Fibroblast of lung (primary cell): ENCODE data around the gene WNT11. TPM values are rescaled to one million over a fixed set of nuclear protein-coding genes. Genes with fewer than 3 reads are reported as not detected.

ENCODE experiments used
- DNase-seq, 2 donors: peaks; one replicate each; pipeline versions ENCODE4 v3.0.0 to v3.0.0-alpha.2; 2010; ENCODE audit warnings: low read depth in 2 of 2
- H2AFZ ChIP-seq: 2 replicates; pipeline ENCODE4 v1.5.1; 2012; ENCODE audit warnings: low read length, control low read depth, inconsistent platforms
- H3K27ac ChIP-seq: 2 replicates; pipeline ENCODE4 v1.5.1; 2011; ENCODE audit warnings: low read length, control low read depth; ENCODE audit not compliant: insufficient read depth
- H3K27me3 ChIP-seq: 2 replicates; pipeline ENCODE4 v1.5.1; 2011; ENCODE audit warnings: mild to moderate bottlenecking, low read length; ENCODE audit not compliant: control insufficient read depth, insufficient read depth
- H3K36me3 ChIP-seq: 2 replicates; pipeline ENCODE4 v1.5.1; 2011; ENCODE audit warnings: low read length; ENCODE audit not compliant: control insufficient read depth, insufficient read depth
- H3K4me1 ChIP-seq: 2 replicates; pipeline ENCODE4 v1.5.1; 2011; ENCODE audit warnings: low read length; ENCODE audit not compliant: control insufficient read depth, insufficient read depth; ENCODE audit errors: extremely low read depth
- H3K4me2 ChIP-seq: 2 replicates; pipeline ENCODE4 v1.5.1; 2011; ENCODE audit warnings: low read length, control low read depth; ENCODE audit not compliant: insufficient read depth; ENCODE audit errors: extremely low read depth
- H3K4me3 ChIP-seq, 4 experiments: fragments of 200-600 bp in 1 of 4; sonication (generic) in 1 of 4; replicated peaks in 1 of 4; 2 replicates each; pipeline ENCODE4 v1.5.1; 2011 to 2016; ENCODE audit warnings: low read length in 4 of 4, low read depth in 3 of 4, mild to moderate bottlenecking in 3 of 4, control low read depth in 2 of 4, inconsistent platforms in 1 of 4, mixed read lengths in 1 of 4; ENCODE audit not compliant: insufficient read depth in 1 of 4; ENCODE audit errors: control extremely low read depth in 1 of 4
- H3K79me2 ChIP-seq: 2 replicates; pipeline ENCODE4 v1.5.1; 2012; ENCODE audit warnings: mild to moderate bottlenecking, low read length, inconsistent platforms; ENCODE audit not compliant: control insufficient read depth, insufficient read depth
- H3K9ac ChIP-seq: 2 replicates; pipeline ENCODE4 v1.5.1; 2011; ENCODE audit warnings: mild to moderate bottlenecking, low read length, control low read depth; ENCODE audit not compliant: insufficient read depth
- H3K9me3 ChIP-seq: 2 replicates; pipeline ENCODE4 v1.5.1; 2012; ENCODE audit warnings: low read depth, low read length; ENCODE audit not compliant: control insufficient read depth, insufficient read depth
- H4K20me1 ChIP-seq: 2 replicates; pipeline ENCODE4 v1.5.1; 2011; ENCODE audit warnings: low read length; ENCODE audit not compliant: control insufficient read depth, insufficient read depth; ENCODE audit errors: extremely low read depth
- EZH2 ChIP-seq: IDR thresholded peaks from 2 replicates; pipeline ENCODE4 v1.5.1; 2012; ENCODE audit warnings: low read length, control low read depth, mild to moderate bottlenecking; ENCODE audit errors: missing control alignments
- polyA plus RNA-seq, 2 donors: library from polyadenylated mRNA; depleted of rRNA in 1 of 2; stranded (reverse) in 1 of 2; unstranded in 1 of 2; fragments of >200 nt; gene quantifications; 2 replicates each; pipeline ENCODE4 v1.2.1, GENCODE V29; 2011 to 2012; ENCODE audit warnings: missing spikeins in 1 of 2
- total RNA-seq: library from RNA; depleted of rRNA; stranded (reverse); fragments of >200 nt; gene quantifications from 2 replicates; pipeline ENCODE4 v1.2.1, GENCODE V29; 2014
- TF ChIP-seq, protein P1 (sequence below), 2 donors: IDR thresholded peaks in 1 of 2; conservative IDR thresholded peaks in 1 of 2; 1 replicate in 1 of 2; 2 replicates in 1 of 2; pipeline ENCODE4 v1.5.1; 2011 to 2012; ENCODE audit warnings: low read length in 2 of 2, control low read depth in 1 of 2, inconsistent platforms in 1 of 2, low read depth in 1 of 2, mild to moderate bottlenecking in 1 of 2

WNT11 gene
- total and polyA plus RNA-seq, 2 donors (not counting 1 experiment from before 2014, with no cell fraction given), result 0.07 to 0.33 TPM

DNA sequence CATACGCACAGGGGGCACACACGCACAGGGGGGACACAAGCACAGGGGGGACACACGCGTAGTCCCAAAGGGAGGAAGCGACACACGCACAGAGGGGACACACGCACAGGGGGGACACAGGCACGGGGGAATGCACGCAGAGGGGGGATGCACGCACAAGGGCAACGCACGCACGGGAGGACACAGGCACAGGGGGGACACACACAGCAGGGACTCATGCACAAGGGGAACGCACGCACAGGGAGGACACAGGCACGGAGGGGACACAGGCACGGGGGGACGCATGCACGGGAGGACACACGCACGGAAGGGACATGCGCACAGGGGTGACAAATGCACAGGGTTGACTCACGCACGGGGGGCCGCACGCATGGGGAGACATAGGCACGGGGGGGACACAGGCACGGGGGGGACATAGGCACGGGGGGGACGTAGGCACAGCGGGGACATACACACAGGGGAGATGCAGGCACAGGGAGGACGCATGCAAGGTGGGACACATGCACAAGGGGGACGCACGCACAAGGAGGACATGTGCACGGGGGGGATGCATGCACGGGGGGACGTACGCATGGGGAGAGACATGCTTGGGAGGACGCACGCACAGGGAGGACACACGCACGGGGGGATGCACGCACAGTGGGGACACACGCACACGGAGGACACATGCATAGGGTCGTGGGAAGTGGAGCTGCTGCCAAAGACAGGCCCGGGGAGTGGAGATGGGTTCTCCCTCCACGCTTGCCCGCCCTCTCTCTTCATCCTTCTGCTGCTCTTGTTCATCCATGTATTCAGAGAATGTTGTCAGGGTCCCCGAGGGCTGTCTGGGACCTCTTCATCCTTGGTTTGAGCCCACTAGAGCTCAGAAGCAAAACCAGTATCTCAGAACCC, 41.2 kb downstream of the WNT11 start:
- DNase-seq, result no peak
- H4K20me1 ChIP-seq, result no peaks in the 10 kb centered on the region
- H3K9ac ChIP-seq, result no peak overlapping the region
- no peak overlapping the region for H3K27ac ChIP-seq
- no peak overlapping the region for H2AFZ ChIP-seq
- TF ChIP-seq EZH2, result no peak
- TF ChIP-seq, protein P1, sequence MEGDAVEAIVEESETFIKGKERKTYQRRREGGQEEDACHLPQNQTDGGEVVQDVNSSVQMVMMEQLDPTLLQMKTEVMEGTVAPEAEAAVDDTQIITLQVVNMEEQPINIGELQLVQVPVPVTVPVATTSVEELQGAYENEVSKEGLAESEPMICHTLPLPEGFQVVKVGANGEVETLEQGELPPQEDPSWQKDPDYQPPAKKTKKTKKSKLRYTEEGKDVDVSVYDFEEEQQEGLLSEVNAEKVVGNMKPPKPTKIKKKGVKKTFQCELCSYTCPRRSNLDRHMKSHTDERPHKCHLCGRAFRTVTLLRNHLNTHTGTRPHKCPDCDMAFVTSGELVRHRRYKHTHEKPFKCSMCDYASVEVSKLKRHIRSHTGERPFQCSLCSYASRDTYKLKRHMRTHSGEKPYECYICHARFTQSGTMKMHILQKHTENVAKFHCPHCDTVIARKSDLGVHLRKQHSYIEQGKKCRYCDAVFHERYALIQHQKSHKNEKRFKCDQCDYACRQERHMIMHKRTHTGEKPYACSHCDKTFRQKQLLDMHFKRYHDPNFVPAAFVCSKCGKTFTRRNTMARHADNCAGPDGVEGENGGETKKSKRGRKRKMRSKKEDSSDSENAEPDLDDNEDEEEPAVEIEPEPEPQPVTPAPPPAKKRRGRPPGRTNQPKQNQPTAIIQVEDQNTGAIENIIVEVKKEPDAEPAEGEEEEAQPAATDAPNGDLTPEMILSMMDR (conservative IDR thresholded peaks at IDR 0.05 in 1 of 2, IDR thresholded peaks at IDR 0.05 in 1 of 2; ENCODE audit: low read depth in 1 of 2, low read length in 2 of 2), result no peak
- H3K9me3 ChIP-seq, result no peaks in the 10 kb centered on the region
- H3K27me3 ChIP-seq, result peaks cover 11% of the 10 kb centered on the region
- no peaks in the 10 kb centered on the region for H3K79me2 ChIP-seq
- no peak overlapping the region for H3K4me3 ChIP-seq
- no peak overlapping the region for H3K4me2 ChIP-seq
- no peaks in the 10 kb centered on the region for H3K36me3 ChIP-seq
- peaks cover 2% of the 10 kb centered on the region for H3K4me1 ChIP-seq

DNA sequence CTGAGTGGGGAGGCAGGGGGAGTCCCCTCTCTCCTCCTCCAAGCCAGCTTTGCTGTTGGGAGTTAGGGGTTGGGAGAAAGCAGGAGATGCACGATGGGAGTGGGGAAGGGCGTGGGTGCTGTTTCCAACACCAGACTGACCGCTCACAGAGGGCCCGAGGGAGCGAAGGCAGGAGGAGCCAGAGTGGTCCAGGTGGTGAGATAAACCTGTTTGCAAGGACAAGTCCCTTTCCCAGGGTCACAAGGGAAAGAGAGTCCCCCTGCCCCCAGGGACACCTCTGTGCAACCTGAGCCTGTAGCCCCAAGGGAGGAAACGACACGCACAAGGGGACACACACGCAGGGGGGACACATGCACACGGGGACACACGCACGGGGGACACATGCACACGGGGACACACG, 42.2 kb downstream of the WNT11 start:
- Histone ChIP-seq H3K9me3 (no peaks in the 10 kb centered on the region), H3K4me2 (no peak overlapping the region), H3K27me3 (peaks cover 11% of the 10 kb centered on the region), H3K4me3 (no peak overlapping the region), H3K4me1 (peaks cover 2% of the 10 kb centered on the region), H2AFZ (no peak overlapping the region), H3K36me3 (no peaks in the 10 kb centered on the region), H4K20me1 (no peaks in the 10 kb centered on the region), H3K27ac (no peak overlapping the region), H3K9ac (no peak overlapping the region), H3K79me2 (no peaks in the 10 kb centered on the region)
- no peak for DNase-seq
- no peak for TF ChIP-seq EZH2
- TF ChIP-seq, protein P1 (conservative IDR thresholded peaks at IDR 0.05 in 1 of 2, IDR thresholded peaks at IDR 0.05 in 1 of 2; ENCODE audit: low read depth in 1 of 2, low read length in 2 of 2), result no peak

DNA sequence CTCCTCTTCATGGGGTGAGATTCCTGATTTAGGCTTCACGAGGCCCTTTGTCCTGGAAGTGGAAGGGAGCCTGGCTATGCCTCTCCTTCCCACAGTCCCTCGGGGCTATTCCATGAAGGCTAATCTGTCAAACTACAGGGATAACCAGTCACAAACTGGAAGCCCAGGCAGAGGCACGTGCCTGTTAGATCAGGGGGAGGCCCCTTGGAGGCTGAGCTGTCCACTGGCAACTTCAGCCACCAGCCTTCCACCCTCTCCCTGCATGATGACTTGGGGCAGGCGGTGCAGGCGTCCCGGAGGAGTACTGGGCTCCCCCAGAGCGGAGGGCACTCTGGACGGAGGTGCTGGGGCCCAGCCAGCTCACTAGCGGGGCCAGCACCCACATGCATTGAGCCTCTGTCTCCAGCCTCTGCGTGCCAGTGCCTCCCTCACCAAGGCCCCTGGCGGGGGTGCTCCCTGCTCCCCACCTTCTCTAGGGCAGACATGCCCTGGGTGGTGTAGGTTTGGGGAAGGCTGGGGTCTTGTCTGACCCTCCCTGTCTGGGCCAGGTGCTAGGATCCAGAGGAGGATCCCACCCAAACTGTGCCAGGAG, 42.9 kb downstream of the WNT11 start:
- H3K27me3 ChIP-seq, result peaks cover 11% of the 10 kb centered on the region
- TF ChIP-seq, protein P1 (conservative IDR thresholded peaks at IDR 0.05 in 1 of 2, IDR thresholded peaks at IDR 0.05 in 1 of 2; ENCODE audit: low read depth in 1 of 2, low read length in 2 of 2), result no peak

More for the DNA sequence above, 42.9 kb downstream of the WNT11 start:
- peaks cover 2% of the 10 kb centered on the region for H3K4me1 ChIP-seq
- H4K20me1 ChIP-seq, result no peaks in the 10 kb centered on the region
- H2AFZ ChIP-seq, result no peak overlapping the region
- H3K36me3 ChIP-seq, result no peaks in the 10 kb centered on the region
- no peak overlapping the region for H3K4me2 ChIP-seq
- no peak overlapping the region for H3K27ac ChIP-seq
- no peaks in the 10 kb centered on the region for H3K9me3 ChIP-seq
- no peaks in the 10 kb centered on the region for H3K79me2 ChIP-seq
- no peak for DNase-seq
- no peak overlapping the region for H3K9ac ChIP-seq
- H3K4me3 ChIP-seq, result no peak overlapping the region
